SH-SY5Y (cell line): ENCODE results near the gene RTP5.

Source experiments
- GATA2 ChIP-seq: IDR thresholded peaks from 2 replicates; pipeline ENCODE4 v1.6.1; 2011; ENCODE audit warnings: mild to moderate bottlenecking, low read depth, low read length
- GATA3 ChIP-seq: IDR thresholded peaks from 2 replicates; pipeline ENCODE4 v1.6.1; 2011; ENCODE audit warnings: low read depth, mild to moderate bottlenecking, low read length, moderate library complexity

The RTP5 gene

DNA sequence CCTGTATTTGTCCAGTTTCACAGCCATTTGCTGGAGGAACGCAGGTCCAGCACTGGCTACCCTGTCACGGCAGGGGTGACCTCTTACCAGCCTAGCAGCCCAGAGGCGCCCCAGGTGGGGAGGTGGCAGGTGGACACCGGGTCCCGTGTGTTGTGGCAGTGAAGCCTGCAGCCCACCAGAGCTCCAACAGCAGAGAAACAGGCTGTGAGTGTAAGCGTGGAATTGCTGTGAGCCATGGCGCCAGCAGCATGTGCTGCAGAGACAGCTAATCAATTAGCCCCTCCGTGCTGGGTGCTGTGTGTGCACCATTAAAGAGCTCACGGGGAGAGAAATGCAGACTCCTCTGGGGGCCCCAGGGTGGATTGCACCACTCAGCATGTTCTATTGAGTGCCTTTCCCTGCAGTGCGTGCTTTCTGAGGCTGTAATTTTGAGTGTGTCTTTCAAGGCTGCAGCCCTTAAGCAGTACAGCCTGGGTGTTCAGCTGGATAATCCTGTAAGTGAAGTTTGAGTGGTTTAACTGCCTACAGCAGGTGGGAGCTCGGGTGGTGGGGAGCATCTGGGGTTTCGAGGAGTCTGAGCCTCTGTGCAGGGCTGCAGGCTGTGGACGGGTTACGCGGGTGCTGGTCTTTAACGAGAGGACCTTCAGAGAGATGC is 15.9 kb downstream of the RTP5 start:
- TF ChIP-seq GATA3 (no peak), GATA2 (no peak)

GRCh38 chr2:241885946-241886643 is 16.6 kb downstream of the RTP5 start:
- TF ChIP-seq GATA3 (no peak), GATA2 (no peak)

- no peak for TF ChIP-seq GATA2
- no peak for TF ChIP-seq GATA3
Observed at GRCh38 chr2:241886840-241887447, 17.4 kb downstream of the RTP5 start.

DNA sequence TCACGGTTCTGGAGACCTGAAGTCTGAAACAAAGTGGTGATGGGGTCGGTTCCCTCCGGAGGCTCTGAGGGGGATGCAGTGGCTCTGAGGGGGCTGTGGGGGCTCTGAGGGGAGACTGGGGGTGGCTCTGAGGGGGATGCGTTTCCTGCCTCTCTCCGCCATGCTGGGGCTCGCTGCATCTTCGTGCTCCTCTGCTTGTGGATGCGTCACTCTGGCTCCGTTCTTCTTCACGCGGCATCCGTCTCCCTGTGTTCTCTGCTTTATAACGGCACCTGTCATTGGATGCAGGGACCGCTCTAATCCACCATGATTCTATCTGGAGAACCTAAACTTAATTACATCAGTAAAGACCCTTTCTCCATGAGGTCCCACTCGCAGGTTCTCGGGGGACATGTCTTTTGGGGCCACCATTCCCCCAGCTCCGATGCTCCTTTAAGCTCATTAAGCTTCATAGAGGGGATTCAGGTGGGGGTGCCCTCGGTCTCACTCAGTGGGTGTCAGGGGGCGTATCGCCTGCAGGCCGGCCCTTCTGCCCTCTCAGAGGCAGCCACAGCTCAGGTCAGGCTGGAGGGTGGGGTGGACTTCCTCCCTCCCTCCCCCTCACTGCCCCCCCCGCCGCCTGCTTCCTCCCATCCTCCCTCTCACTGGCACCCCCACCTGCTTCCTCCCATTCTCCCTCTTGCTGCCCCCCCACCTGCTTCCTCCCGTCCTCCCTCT is 18.4 kb downstream of the RTP5 start:
- no peak for TF ChIP-seq GATA2
- no peak for TF ChIP-seq GATA3

GRCh38 chr2:241888641-241889040 is 19.1 kb downstream of the RTP5 start:
- no peak for TF ChIP-seq GATA2
- no peak for TF ChIP-seq GATA3

GRCh38 chr2:241890524-241891235 is 21.2 kb downstream of the RTP5 start:
- TF ChIP-seq GATA3 (no peak), GATA2 (no peak)

- TF ChIP-seq GATA2 = no peak
- no peak for TF ChIP-seq GATA3
Observed at GRCh38 chr2:241891315-241891987, 21.9 kb downstream of the RTP5 start.

DNA sequence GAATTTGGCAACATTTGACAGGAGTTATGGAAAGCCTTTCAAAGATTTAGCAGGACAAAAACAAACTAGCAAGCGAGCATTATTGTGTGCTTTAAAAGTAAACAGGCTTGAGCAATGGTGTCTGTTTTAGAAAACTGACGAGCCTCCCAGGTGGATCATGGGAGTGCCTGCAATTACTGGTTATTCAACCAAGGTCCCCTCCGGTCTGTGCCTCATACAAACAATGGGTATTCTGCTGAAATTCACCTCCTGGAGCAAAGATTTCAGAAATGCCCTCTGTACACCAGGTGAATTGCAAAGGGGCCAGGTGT is 22.4 kb downstream of the RTP5 start:
- TF ChIP-seq GATA3 (no peak), GATA2 (no peak)

DNA sequence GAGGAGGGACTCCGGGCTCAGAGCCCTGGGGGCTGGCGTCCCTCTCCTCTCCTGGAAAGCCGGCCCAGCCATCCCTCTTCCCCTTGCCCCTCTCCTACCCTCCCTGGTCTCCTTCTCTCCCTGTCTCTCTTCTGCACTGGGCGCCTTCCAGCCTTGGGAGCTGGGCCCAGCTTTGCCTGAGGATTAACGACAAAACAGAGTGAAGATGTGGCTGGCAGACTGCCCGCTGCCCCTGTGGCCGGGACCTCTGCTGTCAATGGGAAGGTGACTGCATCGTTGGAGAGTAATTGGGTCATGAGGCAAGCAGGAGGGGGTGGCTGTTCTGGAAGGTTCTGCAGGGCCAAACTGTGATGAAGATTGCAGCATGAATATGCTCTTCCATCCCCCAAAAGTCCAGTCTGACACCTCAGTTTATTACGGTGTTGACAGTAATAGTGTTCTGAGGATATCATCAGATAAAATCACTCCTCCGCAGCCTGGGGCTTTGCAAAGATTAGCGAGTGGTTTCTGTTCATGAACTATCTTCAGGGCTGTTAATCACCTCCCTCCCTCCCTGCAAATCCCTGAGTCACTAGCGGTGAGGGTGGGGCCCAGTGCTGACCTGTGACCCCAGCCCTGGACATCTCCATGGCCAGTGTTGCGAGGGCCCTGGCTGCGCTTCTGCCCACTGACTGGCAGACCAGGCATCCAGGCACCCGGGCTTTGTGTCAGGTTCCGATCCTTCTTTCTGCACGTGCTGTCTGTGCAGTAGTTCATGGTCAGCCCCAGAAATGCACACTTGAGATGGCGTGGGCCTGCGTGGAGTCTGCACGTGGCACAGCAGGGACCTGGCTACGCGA is 23.0 kb downstream of the RTP5 start:
- peak; percentile 63 for TF ChIP-seq GATA2
- TF ChIP-seq GATA3 = no peak

DNA sequence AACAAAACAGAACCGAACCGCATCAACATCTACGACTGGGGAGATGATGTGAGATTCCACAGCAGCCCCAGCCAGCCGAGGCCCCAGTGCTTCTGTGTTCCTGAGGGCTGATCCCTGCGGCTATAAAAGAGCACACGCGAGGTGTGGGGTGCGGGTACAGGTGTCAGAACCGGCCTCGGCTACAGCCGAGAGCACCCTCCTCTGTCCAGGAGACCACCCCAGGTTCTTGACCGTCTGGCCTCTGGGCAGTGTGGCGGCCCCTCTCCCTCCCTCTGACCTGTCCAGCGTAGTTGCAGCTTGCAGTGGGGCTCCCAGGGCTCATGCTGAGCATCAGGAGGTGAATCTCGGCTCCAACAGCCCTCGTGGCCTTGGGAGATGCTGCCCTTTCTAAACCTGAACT is 23.7 kb downstream of the RTP5 start:
- no peak for TF ChIP-seq GATA2
- no peak for TF ChIP-seq GATA3

GRCh38 chr2:241894056-241894641 is 24.6 kb downstream of the RTP5 start:
- TF ChIP-seq GATA3 = no peak
- TF ChIP-seq GATA2 = no peak

- TF ChIP-seq GATA2 = no peak
- TF ChIP-seq GATA3 = no peak
Observed at GRCh38 chr2:241894681-241895426, 25.3 kb downstream of the RTP5 start.

GRCh38 chr2:241895427-241895711 is 25.8 kb downstream of the RTP5 start:
- no peak for TF ChIP-seq GATA3
- TF ChIP-seq GATA2 = no peak
